HG03196 (cell line): Measurements from ENCODE around the gene MTF2.
"Not testable (repeated sequence)": the region's sequence is repeated elsewhere in the genome, so short reads cannot be mapped to it uniquely, and the experiment has no call there.

Experiments
- ATAC-seq: cut with Tn5 transposase; IDR thresholded peaks from one replicate; pipeline ENCODE4 v1.9.1; 2021; ENCODE audit not compliant: unreplicated experiment

Gene MTF2

GRCh38 chr1:93140106-93140505, 61.0 kb downstream of the MTF2 start:
- no peak for ATAC-seq

GRCh38 chr1:93142161-93142560, 63.1 kb downstream of the MTF2 start:
- ATAC-seq: no peak

GRCh38 chr1:93143136-93143535, 64.1 kb downstream of the MTF2 start:
- ATAC-seq: no peak

DNA sequence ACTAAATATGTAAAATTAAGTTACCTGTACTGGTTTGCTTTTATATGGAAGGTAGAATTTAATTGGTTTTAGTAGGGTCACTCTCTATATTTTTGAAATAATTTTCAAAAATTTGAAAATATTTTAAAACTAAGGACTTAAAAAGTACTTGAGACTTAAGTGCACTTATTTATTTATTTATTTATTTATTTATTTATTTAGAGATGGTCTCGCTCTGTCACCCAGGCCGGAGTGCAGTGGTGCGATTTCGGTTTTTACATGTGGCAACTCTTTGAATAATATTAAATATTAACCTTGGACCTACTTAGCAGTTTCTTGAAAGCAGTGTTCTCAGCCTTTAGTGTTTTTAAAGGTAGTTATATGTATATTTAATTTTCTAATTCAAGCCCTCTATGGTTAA, 64.7 kb downstream of the MTF2 start:
- no peak for ATAC-seq

DNA sequence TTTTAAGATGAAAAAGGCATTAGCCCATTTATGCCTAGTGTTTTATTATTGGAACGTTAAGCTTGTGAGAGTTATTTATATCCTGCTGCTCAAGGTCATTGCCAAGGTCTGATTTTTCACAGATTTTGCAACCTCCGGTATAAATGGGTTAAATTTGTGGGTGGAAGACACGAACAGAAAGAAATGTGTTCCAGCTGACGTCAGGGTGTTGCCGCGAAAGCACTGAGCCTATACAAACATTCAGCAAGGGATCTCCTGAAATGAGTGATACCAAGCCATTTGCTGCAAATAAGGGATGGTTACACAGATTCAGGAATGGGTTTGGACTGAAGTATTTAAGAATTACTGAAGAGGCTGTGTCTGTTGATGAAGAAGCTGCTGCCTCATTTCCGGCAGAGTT, 68.9 kb downstream of the MTF2 start:
- no peak for ATAC-seq

DNA sequence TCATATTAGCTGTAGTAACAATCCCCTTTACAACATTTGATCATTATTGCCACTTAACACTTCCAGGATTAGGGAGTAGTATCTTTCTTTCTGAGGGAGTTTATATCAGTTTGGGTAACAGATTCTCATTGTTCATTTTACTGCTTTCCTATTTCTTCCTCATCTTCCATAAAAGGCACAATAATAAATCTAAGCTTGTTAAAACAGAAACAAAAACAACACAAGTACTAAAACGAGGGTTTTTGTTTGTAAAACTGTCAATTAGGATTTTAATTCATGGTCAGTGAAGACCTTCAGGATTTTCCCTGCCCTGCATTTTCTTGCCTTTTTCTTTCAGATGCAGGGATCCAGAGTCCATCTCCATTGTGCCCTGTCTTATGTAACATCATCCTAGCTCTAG, 71.6 kb downstream of the MTF2 start:
- no peak for ATAC-seq

GRCh38 chr1:93151474-93151873, 72.4 kb downstream of the MTF2 start:
- ATAC-seq: no peak

DNA sequence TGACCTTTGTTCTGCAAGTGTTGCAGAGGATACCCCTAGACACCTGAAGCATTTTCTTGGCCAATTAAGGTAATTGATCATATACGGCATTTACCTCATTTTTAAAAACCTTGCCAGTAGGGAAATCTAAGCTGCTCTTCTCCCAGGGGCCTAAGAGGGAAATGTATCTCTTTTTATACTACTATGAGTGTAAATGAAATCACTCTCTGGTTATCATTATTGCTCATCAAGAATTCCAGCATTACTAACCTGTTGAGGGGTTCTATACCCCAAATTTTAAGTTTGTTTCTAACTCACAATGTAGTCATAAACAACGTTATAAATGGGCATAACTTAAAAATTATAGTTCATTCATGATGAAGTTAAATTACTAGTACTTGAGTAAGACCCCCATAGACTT, 73.8 kb downstream of the MTF2 start:
- ATAC-seq: no peak

DNA sequence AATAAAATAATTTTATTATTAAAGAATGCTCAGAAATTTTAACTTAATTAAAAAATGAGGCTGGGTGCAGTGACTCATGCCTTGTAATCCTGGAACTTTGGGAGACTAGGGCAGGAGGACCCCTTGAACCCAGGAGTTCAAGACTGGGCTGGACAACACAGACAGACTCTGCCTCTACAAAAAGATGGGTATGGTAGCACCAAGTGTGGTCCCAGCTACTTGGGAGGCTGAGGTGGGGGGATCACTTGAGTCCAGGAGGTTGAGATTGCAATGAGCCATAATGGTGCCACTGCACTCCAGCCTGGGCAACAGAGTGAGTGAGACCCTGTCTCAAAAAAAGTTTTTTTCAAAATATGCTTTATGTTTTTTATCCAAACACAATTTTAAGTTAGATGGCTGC, 75.8 kb downstream of the MTF2 start:
- ATAC-seq: no peak

DNA sequence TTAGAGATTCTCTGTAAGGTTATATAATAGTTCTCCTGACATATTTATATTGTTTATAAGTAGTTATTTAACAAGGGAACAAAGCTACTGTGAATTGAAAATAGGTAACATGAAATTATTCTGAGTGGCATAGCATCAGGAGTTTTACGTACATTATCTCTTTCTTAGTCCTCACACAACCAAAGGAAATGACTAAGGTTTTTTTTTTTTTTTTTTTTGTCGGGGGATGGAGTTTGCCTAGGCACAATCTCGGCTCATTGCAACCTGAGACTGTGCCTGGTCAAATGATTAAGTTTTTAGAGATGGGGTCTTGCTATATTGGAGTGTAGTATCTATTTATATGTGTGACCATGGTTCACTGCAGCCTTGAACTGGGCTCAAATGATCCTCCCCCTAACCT, 76.3 kb downstream of the MTF2 start:
- no peak for ATAC-seq

GRCh38 chr1:93159337-93159736, 80.3 kb downstream of the MTF2 start:
- no peak for ATAC-seq

DNA sequence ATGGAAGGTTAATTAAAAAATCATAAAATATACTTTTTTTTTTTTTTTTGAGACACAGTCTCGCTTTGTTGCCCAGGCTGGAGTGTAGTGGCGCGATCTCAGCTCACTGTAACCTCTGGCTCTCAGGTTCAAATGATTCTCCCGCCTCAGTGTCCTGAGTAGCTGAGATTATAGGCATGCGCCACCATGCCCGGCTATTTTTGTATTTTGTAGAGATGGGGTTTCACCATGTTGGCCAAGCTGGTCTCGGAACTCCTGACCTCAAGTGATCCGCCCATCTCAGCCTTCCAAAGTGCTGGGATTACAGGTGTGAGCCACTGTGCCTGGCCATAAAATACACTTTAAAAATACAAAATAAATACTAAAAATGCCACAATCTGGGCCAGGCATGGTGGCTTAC, 84.2 kb downstream of the MTF2 start:
- not testable (repeated sequence) for ATAC-seq

DNA sequence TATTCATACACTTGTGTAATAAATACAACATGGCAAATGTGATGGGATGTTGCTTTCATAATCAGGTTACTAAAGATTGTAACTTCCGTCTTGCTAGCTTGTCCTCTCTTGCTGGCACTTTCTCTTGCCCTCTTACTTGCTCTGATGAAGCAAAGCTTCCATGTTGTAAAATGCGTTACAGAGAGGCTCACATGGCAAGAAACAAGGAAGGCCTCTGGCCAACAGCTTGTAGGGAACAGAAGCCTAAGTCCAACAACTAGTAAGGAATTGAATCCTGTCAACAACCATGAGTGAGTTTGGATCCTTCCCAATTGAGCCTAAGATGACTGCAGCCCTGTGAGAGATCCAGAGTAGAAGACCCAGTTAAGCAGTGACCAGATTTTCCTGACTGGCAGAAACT, 85.7 kb downstream of the MTF2 start:
- no peak for ATAC-seq

GRCh38 chr1:93165895-93166294, 86.8 kb downstream of the MTF2 start:
- ATAC-seq: not testable (repeated sequence)

- ATAC-seq: no peak
These were observed 87.9 kb downstream of the MTF2 start for GRCh38 chr1:93167006-93167405.

- ATAC-seq: not testable (repeated sequence)
These were observed 91.1 kb downstream of the MTF2 start for GRCh38 chr1:93170141-93170678.

- no peak for ATAC-seq
These were observed 92.5 kb downstream of the MTF2 start for GRCh38 chr1:93171549-93172034.

GRCh38 chr1:93172778-93173177, 93.7 kb downstream of the MTF2 start:
- ATAC-seq: no peak

DNA sequence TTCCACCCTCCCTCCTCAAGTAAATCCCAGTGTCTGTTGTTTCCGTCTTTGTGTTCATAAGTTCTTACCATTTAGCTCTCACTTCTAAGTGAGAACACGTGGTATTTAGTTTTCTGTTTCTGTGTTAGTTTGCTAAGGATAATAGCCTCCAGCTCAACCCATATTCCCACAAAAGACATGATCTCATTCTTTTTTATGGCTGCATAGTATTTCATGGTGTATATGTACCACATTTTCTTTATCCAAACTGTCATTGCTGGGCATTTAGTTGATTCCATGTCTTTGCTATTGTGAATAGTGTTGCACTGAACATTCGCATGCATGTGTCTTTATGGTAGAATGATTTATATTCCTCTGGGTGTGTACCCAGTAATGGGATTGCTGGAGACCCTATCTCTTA, 95.6 kb downstream of the MTF2 start:
- not testable (repeated sequence) for ATAC-seq

DNA sequence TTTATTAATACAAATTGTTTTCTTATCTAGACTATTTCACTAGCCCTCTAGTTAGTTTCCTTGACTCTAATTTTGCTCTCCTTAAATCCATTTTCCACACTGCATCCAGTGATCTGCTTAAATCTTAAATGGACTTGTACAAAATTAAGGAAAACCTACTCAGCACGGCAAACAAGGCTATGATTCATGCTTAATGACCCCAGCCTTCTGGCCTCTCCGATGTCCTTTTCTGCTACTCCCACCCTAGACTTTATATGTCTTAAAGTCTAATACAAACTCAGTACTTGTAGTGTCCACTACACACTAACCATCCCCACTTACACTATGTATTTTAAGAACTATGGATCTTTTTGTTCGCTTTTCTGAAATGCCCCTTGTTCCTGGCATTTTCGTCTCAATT, 98.9 kb downstream of the MTF2 start:
- no peak for ATAC-seq

- ATAC-seq: no peak
These were observed 99.3 kb downstream of the MTF2 start for GRCh38 chr1:93178418-93178817.

- ATAC-seq: peak; percentile 88
These were observed 101.0 kb downstream of the MTF2 start, which contains the start of gene TMED5 for GRCh38 chr1:93179886-93180722. TMED5 (minus strand) TSS chr1:93180413; CDS start chr1:93180242, 171 bp downstream.
